ENCODE measurements around the gene ALOX15.

DNA sequence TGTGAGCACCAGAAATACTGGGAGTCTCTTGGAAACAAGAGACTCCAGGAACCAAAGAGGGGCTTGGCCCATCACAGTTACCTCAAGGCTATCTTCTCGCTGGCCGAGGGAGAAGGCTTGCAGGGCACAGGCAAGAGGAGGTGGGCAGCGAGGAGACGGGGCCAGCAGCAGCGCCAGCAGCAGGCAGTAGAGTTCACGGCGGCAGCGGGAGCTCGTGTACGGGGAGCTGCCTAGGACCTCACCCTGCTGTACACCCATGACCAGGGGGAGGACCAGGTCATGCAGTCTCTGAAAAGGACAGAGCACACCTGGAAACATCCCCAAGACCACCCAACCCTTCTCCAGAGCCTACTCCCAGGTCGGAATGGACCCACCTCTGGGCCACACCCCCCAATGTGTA is 31.7 kb upstream of the ALOX15 start:
- no peak for TF ChIP-seq POLR2A (IDR thresholded peaks at IDR 0.05)
- TF ChIP-seq, protein P1, sequence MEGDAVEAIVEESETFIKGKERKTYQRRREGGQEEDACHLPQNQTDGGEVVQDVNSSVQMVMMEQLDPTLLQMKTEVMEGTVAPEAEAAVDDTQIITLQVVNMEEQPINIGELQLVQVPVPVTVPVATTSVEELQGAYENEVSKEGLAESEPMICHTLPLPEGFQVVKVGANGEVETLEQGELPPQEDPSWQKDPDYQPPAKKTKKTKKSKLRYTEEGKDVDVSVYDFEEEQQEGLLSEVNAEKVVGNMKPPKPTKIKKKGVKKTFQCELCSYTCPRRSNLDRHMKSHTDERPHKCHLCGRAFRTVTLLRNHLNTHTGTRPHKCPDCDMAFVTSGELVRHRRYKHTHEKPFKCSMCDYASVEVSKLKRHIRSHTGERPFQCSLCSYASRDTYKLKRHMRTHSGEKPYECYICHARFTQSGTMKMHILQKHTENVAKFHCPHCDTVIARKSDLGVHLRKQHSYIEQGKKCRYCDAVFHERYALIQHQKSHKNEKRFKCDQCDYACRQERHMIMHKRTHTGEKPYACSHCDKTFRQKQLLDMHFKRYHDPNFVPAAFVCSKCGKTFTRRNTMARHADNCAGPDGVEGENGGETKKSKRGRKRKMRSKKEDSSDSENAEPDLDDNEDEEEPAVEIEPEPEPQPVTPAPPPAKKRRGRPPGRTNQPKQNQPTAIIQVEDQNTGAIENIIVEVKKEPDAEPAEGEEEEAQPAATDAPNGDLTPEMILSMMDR (IDR thresholded peaks at IDR 0.05) = no peak
- no peak for TF ChIP-seq EP300 (IDR thresholded peaks at IDR 0.05)

Data from ovary (tissue), 3 donors.